ENCODE data around the gene PSMD13.

Gene PSMD13

GRCh38 chr11:207863-208180, 29.0 kb upstream of the PSMD13 start:
- no peak for TF ChIP-seq REST (IDR thresholded peaks at IDR 0.05; ENCODE audit: insufficient read depth in 1 of 2, low read depth in 2 of 2, low read length in 2 of 2)
- TF ChIP-seq SIN3A (IDR thresholded peaks at IDR 0.05; ENCODE audit: borderline replicate concordance, insufficient read depth, low read length): no peak
- TF ChIP-seq TAF1 (IDR thresholded peaks at IDR 0.05; ENCODE audit: borderline replicate concordance, insufficient read depth, low read length): no peak
- TF ChIP-seq FOXP2 (optimal IDR thresholded peaks at IDR 0.05; ENCODE audit: borderline replicate concordance, extremely low read depth, extremely low read length, insufficient read depth): no peak

- TF ChIP-seq SIN3A (IDR thresholded peaks at IDR 0.05; ENCODE audit: borderline replicate concordance, insufficient read depth, low read length): peak; percentile 86
- peak; percentile 75; the same call in 1 of the 2 replicates for TF ChIP-seq POLR2AphosphoS5 (IDR thresholded peaks at IDR 0.05; ENCODE audit: low read depth, low read length)
- TF ChIP-seq REST (IDR thresholded peaks at IDR 0.05; ENCODE audit: insufficient read depth in 1 of 2, low read depth in 2 of 2, low read length in 2 of 2): 0 out of 4 replicates have a peak, but pooled peaks of 1 of the 2 experiments have one; percentile 69
- TF ChIP-seq FOXP2 (optimal IDR thresholded peaks at IDR 0.05; ENCODE audit: borderline replicate concordance, extremely low read depth, extremely low read length, insufficient read depth): no peak
- TF ChIP-seq TAF1 (IDR thresholded peaks at IDR 0.05; ENCODE audit: borderline replicate concordance, insufficient read depth, low read length): peak; percentile 77
These were observed 28.4 kb upstream of the PSMD13 start for GRCh38 chr11:208181-208916.

GRCh38 chr11:208917-209260, 27.9 kb upstream of the PSMD13 start:
- TF ChIP-seq REST (IDR thresholded peaks at IDR 0.05; ENCODE audit: insufficient read depth in 1 of 2, low read depth in 2 of 2, low read length in 2 of 2) (no peak; a peak in 1 of 4 replicates), POLR2AphosphoS5 (IDR thresholded peaks at IDR 0.05; ENCODE audit: low read depth, low read length) (no peak), SIN3A (IDR thresholded peaks at IDR 0.05; ENCODE audit: borderline replicate concordance, insufficient read depth, low read length) (0 out of 2 replicates have a peak, but pooled peaks have one; percentile 30), FOXP2 (optimal IDR thresholded peaks at IDR 0.05; ENCODE audit: borderline replicate concordance, extremely low read depth, extremely low read length, insufficient read depth) (no peak), TAF1 (IDR thresholded peaks at IDR 0.05; ENCODE audit: borderline replicate concordance, insufficient read depth, low read length) (no peak)

- TF ChIP-seq POLR2AphosphoS5 (IDR thresholded peaks at IDR 0.05; ENCODE audit: low read depth, low read length): no peak
- no peak for TF ChIP-seq TAF1 (IDR thresholded peaks at IDR 0.05; ENCODE audit: borderline replicate concordance, insufficient read depth, low read length)
- no peak for TF ChIP-seq FOXP2 (optimal IDR thresholded peaks at IDR 0.05; ENCODE audit: borderline replicate concordance, extremely low read depth, extremely low read length, insufficient read depth)
- no peak for TF ChIP-seq REST (IDR thresholded peaks at IDR 0.05; ENCODE audit: insufficient read depth in 1 of 2, low read depth in 2 of 2, low read length in 2 of 2)
- TF ChIP-seq SIN3A (IDR thresholded peaks at IDR 0.05; ENCODE audit: borderline replicate concordance, insufficient read depth, low read length): no peak
These were observed 27.3 kb upstream of the PSMD13 start for GRCh38 chr11:209275-210121.
